Astrocyte (in vitro differentiated cells and primary cell): ENCODE data around the gene ACVR1. TPM values are rescaled to one million over a fixed set of nuclear protein-coding genes. Genes with fewer than 3 reads are reported as not detected.

ENCODE experiments used
- DNase-seq: peaks from one replicate; pipeline ENCODE4 v3.0.0-alpha.2; 2010; ENCODE audit warnings: low read depth
- FAIRE-seq: peaks from 2 replicates; lab custom pipeline; 2011; peaks lifted over from hg19 to GRCh38; lab: Jason Lieb, UNC
- H2AFZ ChIP-seq: 2 replicates; pipeline ENCODE4 v1.6.0; 2012; ENCODE audit warnings: low read depth, low read length, inconsistent platforms
- H3K27ac ChIP-seq: 2 replicates; pipeline ENCODE4 v1.5.1; 2011; ENCODE audit warnings: low read depth, low read length, inconsistent platforms
- H3K27me3 ChIP-seq: 2 replicates; pipeline ENCODE4 v1.6.0; 2011; ENCODE audit warnings: low read length, inconsistent platforms; ENCODE audit not compliant: insufficient read depth
- H3K36me3 ChIP-seq: 2 replicates; pipeline ENCODE4 v1.5.1; 2011; ENCODE audit warnings: low read length, inconsistent platforms; ENCODE audit not compliant: insufficient read depth
- H3K4me1 ChIP-seq: 2 replicates; pipeline ENCODE4 v1.5.1; 2011; ENCODE audit warnings: low read length, inconsistent platforms; ENCODE audit not compliant: insufficient read depth
- H3K4me2 ChIP-seq: 2 replicates; pipeline ENCODE4 v1.6.0; 2012; ENCODE audit warnings: low read length, inconsistent platforms
- H3K4me3 ChIP-seq: 2 replicates; pipeline ENCODE4 v1.5.1; 2011; ENCODE audit warnings: low read depth, mild to moderate bottlenecking, low read length, inconsistent platforms; ENCODE audit not compliant: insufficient read depth
- H3K79me2 ChIP-seq: 2 replicates; pipeline ENCODE4 v1.6.0; 2012; ENCODE audit warnings: mild to moderate bottlenecking, low read length, inconsistent platforms; ENCODE audit not compliant: insufficient read depth
- H3K9ac ChIP-seq: 2 replicates; pipeline ENCODE4 v1.6.0; 2012; ENCODE audit warnings: mild to moderate bottlenecking, low read length, inconsistent platforms
- H3K9me3 ChIP-seq: 2 replicates; pipeline ENCODE4 v1.5.1; 2012; ENCODE audit warnings: low read depth, mild to moderate bottlenecking, low read length, inconsistent platforms; ENCODE audit not compliant: insufficient read depth
- H4K20me1 ChIP-seq: 2 replicates; pipeline ENCODE4 v1.6.0; 2012; ENCODE audit warnings: low read length, inconsistent platforms; ENCODE audit not compliant: insufficient read depth
- H3K27ac Mint-ChIP-seq: one replicate; pipeline ENCODE4 v1.8.0; 2021; ENCODE audit warnings: mild to moderate bottlenecking, mixed read lengths; ENCODE audit not compliant: unreplicated experiment
- H3K27me3 Mint-ChIP-seq: one replicate; pipeline ENCODE4 v1.8.0; 2021; ENCODE audit warnings: low read depth, mixed read lengths; ENCODE audit not compliant: unreplicated experiment
- H3K36me3 Mint-ChIP-seq: one replicate; pipeline ENCODE4 v1.8.0; 2021; ENCODE audit warnings: low read depth, mixed read lengths; ENCODE audit not compliant: unreplicated experiment
- H3K4me1 Mint-ChIP-seq: one replicate; pipeline ENCODE4 v1.8.0; 2021; ENCODE audit warnings: low read depth, mixed read lengths; ENCODE audit not compliant: unreplicated experiment
- H3K4me3 Mint-ChIP-seq: one replicate; pipeline ENCODE4 v1.8.0; 2021; ENCODE audit warnings: mild to moderate bottlenecking, moderate library complexity, mixed read lengths; ENCODE audit not compliant: unreplicated experiment
- H3K9me3 Mint-ChIP-seq: one replicate; pipeline ENCODE4 v1.8.0; 2021; ENCODE audit warnings: mild to moderate bottlenecking, mixed read lengths; ENCODE audit not compliant: unreplicated experiment
- EZH2 ChIP-seq: IDR thresholded peaks from 2 replicates; pipeline ENCODE4 v1.6.1; 2012; ENCODE audit warnings: mild to moderate bottlenecking, low read length, inconsistent platforms; ENCODE audit not compliant: insufficient read depth
- total RNA-seq: library from RNA; stranded (reverse); gene quantifications from 2 replicates; pipeline ENCODE4 v1.2.1, GENCODE V29; 2021
- TF ChIP-seq, protein P1 (sequence below): IDR thresholded peaks from 2 replicates; pipeline ENCODE4 v1.5.1; 2011; ENCODE audit warnings: low read depth, mild to moderate bottlenecking, inconsistent platforms, low read length, moderate library complexity; ENCODE audit not compliant: insufficient read depth

The ACVR1 gene
- total RNA-seq, 1 donor from 2014 or later: 45.9 TPM

DNA sequence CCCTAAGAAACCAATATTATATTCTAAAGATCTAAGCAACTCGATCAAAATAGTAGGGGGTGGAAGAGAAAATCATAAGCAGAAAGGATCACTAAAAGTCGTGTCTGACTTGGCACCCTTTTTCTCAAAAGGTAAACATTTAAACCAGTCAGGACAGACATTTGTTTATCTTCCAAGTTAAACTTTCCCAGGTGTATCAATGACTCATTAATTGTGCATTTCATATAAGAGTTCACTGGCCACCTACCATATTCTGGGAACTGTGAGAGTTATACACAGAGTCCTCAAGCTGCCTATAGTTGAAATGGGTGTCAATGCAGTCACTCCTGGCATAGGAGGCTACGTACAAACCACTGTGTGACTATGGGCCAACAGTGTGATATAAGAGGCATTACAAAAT, 4.8 kb upstream of the ACVR1 start:
- Mint-ChIP-seq H3K9me3 (no peaks in the 10 kb centered on the region), H3K27ac (no peak overlapping the region), H3K27me3 (no peaks in the 10 kb centered on the region), H3K36me3 (no peaks in the 10 kb centered on the region), H3K4me1 (peaks cover 4% of the 10 kb centered on the region), H3K4me3 (no peak overlapping the region)
- DNase-seq: no peak
- Histone ChIP-seq H3K4me2 (no peak overlapping the region), H4K20me1 (no peaks in the 10 kb centered on the region), H3K27me3 (no peaks in the 10 kb centered on the region), H2AFZ (no peak overlapping the region), H3K4me3 (no peak overlapping the region), H3K9me3 (no peaks in the 10 kb centered on the region), H3K79me2 (no peaks in the 10 kb centered on the region), H3K27ac (no peak overlapping the region), H3K9ac (no peak overlapping the region), H3K36me3 (no peaks in the 10 kb centered on the region), H3K4me1 (peaks cover 4% of the 10 kb centered on the region)
- FAIRE-seq: no peak
- TF ChIP-seq, protein P1, sequence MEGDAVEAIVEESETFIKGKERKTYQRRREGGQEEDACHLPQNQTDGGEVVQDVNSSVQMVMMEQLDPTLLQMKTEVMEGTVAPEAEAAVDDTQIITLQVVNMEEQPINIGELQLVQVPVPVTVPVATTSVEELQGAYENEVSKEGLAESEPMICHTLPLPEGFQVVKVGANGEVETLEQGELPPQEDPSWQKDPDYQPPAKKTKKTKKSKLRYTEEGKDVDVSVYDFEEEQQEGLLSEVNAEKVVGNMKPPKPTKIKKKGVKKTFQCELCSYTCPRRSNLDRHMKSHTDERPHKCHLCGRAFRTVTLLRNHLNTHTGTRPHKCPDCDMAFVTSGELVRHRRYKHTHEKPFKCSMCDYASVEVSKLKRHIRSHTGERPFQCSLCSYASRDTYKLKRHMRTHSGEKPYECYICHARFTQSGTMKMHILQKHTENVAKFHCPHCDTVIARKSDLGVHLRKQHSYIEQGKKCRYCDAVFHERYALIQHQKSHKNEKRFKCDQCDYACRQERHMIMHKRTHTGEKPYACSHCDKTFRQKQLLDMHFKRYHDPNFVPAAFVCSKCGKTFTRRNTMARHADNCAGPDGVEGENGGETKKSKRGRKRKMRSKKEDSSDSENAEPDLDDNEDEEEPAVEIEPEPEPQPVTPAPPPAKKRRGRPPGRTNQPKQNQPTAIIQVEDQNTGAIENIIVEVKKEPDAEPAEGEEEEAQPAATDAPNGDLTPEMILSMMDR: no peak
- TF ChIP-seq EZH2: no peak

DNA sequence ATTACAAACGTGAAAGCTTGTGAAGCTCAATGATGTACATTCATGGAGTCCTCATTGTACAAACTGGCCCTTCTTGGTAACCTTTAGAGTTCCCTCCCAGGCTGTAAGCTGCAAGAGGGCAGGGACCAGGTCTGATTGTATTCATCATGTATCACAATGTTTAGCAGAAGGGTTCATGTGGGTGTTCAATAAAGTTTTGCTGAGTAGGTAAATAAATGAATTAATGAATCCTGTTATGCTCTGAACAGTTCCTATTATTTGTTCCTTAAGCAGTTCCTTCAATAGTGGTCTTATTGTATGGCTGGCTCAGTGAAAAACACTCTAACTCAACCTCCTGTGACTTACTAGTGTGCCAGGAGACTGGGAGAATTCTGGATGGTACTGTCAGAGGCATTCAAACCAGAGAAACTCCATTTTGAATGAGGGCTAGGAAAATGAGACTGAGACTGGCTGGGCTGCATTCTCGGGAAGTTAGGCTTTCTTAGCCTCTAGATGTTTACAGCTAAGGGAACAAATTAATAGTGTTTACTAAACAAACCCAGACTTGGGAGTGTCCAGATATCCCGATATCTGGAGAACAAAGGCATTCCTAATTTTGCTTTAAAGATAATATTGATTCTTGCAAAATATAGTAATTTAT, 1.8 kb upstream of the ACVR1 start:
- Mint-ChIP-seq H3K36me3 (peaks cover 2% of the 10 kb centered on the region), H3K27ac (no peak overlapping the region), H3K4me3 (peak overlapping the region; percentile 83), H3K4me1 (peaks cover 20% of the 10 kb centered on the region), H3K27me3 (no peaks in the 10 kb centered on the region), H3K9me3 (no peaks in the 10 kb centered on the region)
- peaks cover 27% of the 10 kb centered on the region for H3K79me2 ChIP-seq
- peak; percentile 43 for FAIRE-seq
- no peak overlapping the region for H3K9ac ChIP-seq
- no peak overlapping the region for H2AFZ ChIP-seq
- no peaks in the 10 kb centered on the region for H3K9me3 ChIP-seq
- no peak overlapping the region for H3K4me2 ChIP-seq
- no peak for DNase-seq
- H3K4me1 ChIP-seq: peaks cover 15% of the 10 kb centered on the region
- no peak overlapping the region for H3K4me3 ChIP-seq
- H3K27ac ChIP-seq: no peak overlapping the region
- TF ChIP-seq, protein P1: no peak
- no peak for TF ChIP-seq EZH2
- H3K36me3 ChIP-seq: no peaks in the 10 kb centered on the region
- no peaks in the 10 kb centered on the region for H3K27me3 ChIP-seq
- peaks cover 18% of the 10 kb centered on the region for H4K20me1 ChIP-seq

DNA sequence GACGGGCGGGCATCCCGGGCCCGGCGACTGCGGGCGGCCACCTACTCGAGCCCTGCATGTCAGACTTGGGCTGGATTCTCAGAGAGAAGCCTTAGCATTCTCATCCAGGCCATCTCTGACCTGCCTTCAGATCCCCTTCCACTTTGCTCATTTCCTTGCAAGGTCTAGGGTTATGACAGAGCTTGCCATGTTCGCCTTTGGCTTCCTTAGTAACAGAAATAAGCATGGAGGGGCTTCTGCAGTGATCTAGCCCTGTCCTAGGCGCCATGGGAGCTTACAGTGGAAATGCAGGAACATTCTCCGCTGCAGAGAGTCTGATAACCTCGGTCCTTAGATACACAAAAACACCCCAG, 632 bp upstream of the ACVR1 start:
- H3K4me1 Mint-ChIP-seq: peaks cover 24% of the 10 kb centered on the region
- Histone ChIP-seq H3K4me1 (peaks cover 15% of the 10 kb centered on the region), H3K9ac (peak overlapping the region; percentile 84), H3K27me3 (no peaks in the 10 kb centered on the region), H3K79me2 (peaks cover 38% of the 10 kb centered on the region), H4K20me1 (peaks cover 29% of the 10 kb centered on the region), H3K4me3 (peak overlapping the region; percentile 65), H3K27ac (peak overlapping the region; percentile 69), H3K4me2 (peak overlapping the region; percentile 92), H2AFZ (peak overlapping the region; percentile 85), H3K36me3 (no peaks in the 10 kb centered on the region), H3K9me3 (no peaks in the 10 kb centered on the region)
- peak overlapping the region; percentile 83 for H3K4me3 Mint-ChIP-seq
- peaks cover 2% of the 10 kb centered on the region for H3K36me3 Mint-ChIP-seq
- no peak overlapping the region for H3K27ac Mint-ChIP-seq
- FAIRE-seq (no peak), DNase-seq (peak; percentile 10)
- H3K9me3 Mint-ChIP-seq: no peaks in the 10 kb centered on the region
- no peaks in the 10 kb centered on the region for H3K27me3 Mint-ChIP-seq
- TF ChIP-seq EZH2: no peak
- TF ChIP-seq, protein P1: no peak
